Neutrophil (primary cell): ENCODE results near the gene ZNF385A.
A peak's percentile ranks its signal among the peaks of the same experiment; 100 is the strongest.

Experiments
- H3K27ac ChIP-seq: fragments of 200-600 bp; sonication (generic); 2 replicates; pipeline ENCODE4 v1.5.1; 2016; ENCODE audit warnings: mild to moderate bottlenecking, moderate library complexity
- H3K27me3 ChIP-seq: fragments of 200-600 bp; sonication (generic); 2 replicates; pipeline ENCODE4 v1.6.0; 2016; ENCODE audit warnings: mild to moderate bottlenecking
- H3K36me3 ChIP-seq: fragments of 200-600 bp; sonication (generic); 2 replicates; pipeline ENCODE4 v1.5.1; 2017
- H3K4me1 ChIP-seq, 2 experiments: fragments of 200-600 bp in 1 of 2; sonication (generic) in 1 of 2; 1 replicate in 1 of 2; 2 replicates in 1 of 2; pipeline versions ENCODE4 v1.5.1 to v1.6.1; 2013 to 2016; ENCODE audit warnings: low read depth in 1 of 2, low read length in 1 of 2, mild to moderate bottlenecking in 1 of 2, moderate library complexity in 1 of 2; ENCODE audit not compliant: control insufficient read depth in 1 of 2, insufficient read depth in 1 of 2
- H3K4me3 ChIP-seq, 2 experiments: fragments of 200-600 bp in 1 of 2; sonication (generic) in 1 of 2; 1 replicate in 1 of 2; 2 replicates in 1 of 2; pipeline ENCODE4 v1.5.1; 2013 to 2016; ENCODE audit warnings: low read depth in 1 of 2, low read length in 1 of 2, mild to moderate bottlenecking in 1 of 2, moderate library complexity in 1 of 2
- H3K9me3 ChIP-seq: fragments of 200-600 bp; sonication (generic); 2 replicates; pipeline ENCODE4 v1.5.1; 2016
- CTCF ChIP-seq: fragments of 200-600 bp; sonication (generic); IDR thresholded peaks from 2 replicates; pipeline ENCODE4 v1.5.1; 2016; ENCODE audit warnings: antibody characterized with exemption

Gene ZNF385A

GRCh38 chr12:54423816-54424150, 39.2 kb upstream of the ZNF385A start:
- Histone ChIP-seq H3K36me3 (no peaks in the 10 kb centered on the region), H3K4me1 (peaks cover 14 to 21% of the 10 kb centered on the region in 2 experiments), H3K9me3 (no peaks in the 10 kb centered on the region), H3K4me3 (no peak overlapping the region), H3K27me3 (no peaks in the 10 kb centered on the region), H3K27ac (no peak overlapping the region)
- no peak for TF ChIP-seq CTCF

GRCh38 chr12:54421879-54422250, 37.3 kb upstream of the ZNF385A start:
- H3K4me3 ChIP-seq, result no peak overlapping the region
- no peaks in the 10 kb centered on the region for H3K9me3 ChIP-seq
- no peaks in the 10 kb centered on the region for H3K36me3 ChIP-seq
- H3K27me3 ChIP-seq, result no peaks in the 10 kb centered on the region
- TF ChIP-seq CTCF, result no peak
- H3K27ac ChIP-seq, result no peak overlapping the region
- H3K4me1 ChIP-seq, result peaks cover 14 to 16% of the 10 kb centered on the region in 2 experiments

GRCh38 chr12:54421175-54421878, 36.8 kb upstream of the ZNF385A start:
- no peak for TF ChIP-seq CTCF
- Histone ChIP-seq H3K4me1 (peaks cover 20 to 21% of the 10 kb centered on the region in 2 experiments), H3K4me3 (no peak overlapping the region), H3K9me3 (no peaks in the 10 kb centered on the region), H3K36me3 (no peaks in the 10 kb centered on the region), H3K27ac (peak overlapping the region; percentile 6), H3K27me3 (no peaks in the 10 kb centered on the region)

GRCh38 chr12:54420766-54421144, 36.2 kb upstream of the ZNF385A start:
- TF ChIP-seq CTCF, result no peak
- Histone ChIP-seq H3K27ac (no peak overlapping the region), H3K27me3 (no peaks in the 10 kb centered on the region), H3K9me3 (no peaks in the 10 kb centered on the region), H3K4me3 (no peak overlapping the region), H3K4me1 (peaks cover 26 to 27% of the 10 kb centered on the region in 2 experiments), H3K36me3 (no peaks in the 10 kb centered on the region)

- no peak for TF ChIP-seq CTCF
- Histone ChIP-seq H3K27me3 (no peaks in the 10 kb centered on the region), H3K4me3 (peak within 1 kb of the TSS; percentile 91 to 94), H3K4me1 (peaks cover 40 to 42% of the 10 kb centered on the region in 2 experiments), H3K27ac (peak within 1 kb of the TSS; percentile 100), H3K9me3 (no peaks in the 10 kb centered on the region), H3K36me3 (no peaks in the 10 kb centered on the region)
Measured at GRCh38 chr12:54419088-54419887, 34.8 kb upstream of the ZNF385A start, which contains the start of gene ITGA5. ITGA5 (minus strand) TSS chr12:54419266; CDS start chr12:54419198, 68 bp downstream.
